ENCODE data around the gene KRT37. TPM values are rescaled to one million over a fixed set of nuclear protein-coding genes. Genes with fewer than 3 reads are reported as not detected.
"Not testable (repeated sequence)": the region's sequence is repeated elsewhere in the genome, so short reads cannot be mapped to it uniquely, and the experiment has no call there.

The KRT37 gene
- polyA plus RNA-seq, 3 donors = not detected

DNA sequence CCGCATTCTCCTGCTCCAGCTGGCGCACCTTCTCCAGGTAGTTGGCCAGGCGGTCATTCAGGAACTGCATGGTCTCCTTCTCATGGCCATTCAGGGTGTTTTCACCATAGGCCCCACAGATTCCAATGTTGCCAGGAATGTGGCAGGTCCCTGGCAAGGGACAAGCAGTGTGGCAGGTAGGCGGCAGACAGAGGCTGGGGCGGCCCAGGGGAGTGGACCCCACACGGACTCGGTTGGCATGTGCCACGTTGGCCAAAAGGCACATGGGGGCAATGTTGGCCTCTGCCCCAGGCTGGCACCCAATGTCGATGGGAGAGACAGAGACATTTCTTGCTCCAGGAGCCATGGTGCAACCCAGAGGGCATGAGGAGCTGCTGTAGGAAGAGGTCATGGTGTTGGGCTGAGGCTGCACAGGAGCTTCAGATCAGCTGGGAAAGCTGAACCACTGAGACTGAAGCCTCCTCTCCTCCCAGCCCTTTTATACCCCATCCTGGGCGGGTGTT is 16.2 kb upstream of the KRT37 start, which contains the start of gene KRT38:
Gene KRT38, minus strand, starts transcription at position 453 of the 503 bp plus-strand sequence. Its CDS starts 62 bp downstream, at position 391.
- no peak for DNase-seq (ENCODE audit: extremely low read depth in 1 of 11, low read depth in 9 of 11, low spot score in 4 of 11)

DNA sequence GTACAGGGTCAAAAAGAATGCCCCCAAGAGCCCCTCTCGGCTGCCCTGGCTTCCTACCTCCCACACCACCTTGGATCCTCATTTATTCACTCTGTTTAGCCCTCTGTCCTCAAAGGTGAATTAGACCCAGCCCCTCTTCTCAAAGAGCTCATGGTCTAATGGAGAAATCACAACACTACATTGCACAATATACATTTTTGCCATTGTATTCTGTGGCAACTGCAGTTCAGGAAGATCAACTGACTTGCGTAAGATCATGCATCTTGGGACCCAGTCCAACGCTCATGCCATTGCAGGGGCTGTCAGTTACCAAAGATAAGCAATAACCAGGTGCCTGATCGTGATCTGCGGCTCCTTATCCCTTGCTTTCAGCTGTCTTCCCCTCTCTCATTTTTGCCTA is 15.0 kb upstream of the KRT37 start:
- no peak for DNase-seq (ENCODE audit: extremely low read depth in 1 of 11, low read depth in 9 of 11, low spot score in 4 of 11)

DNA sequence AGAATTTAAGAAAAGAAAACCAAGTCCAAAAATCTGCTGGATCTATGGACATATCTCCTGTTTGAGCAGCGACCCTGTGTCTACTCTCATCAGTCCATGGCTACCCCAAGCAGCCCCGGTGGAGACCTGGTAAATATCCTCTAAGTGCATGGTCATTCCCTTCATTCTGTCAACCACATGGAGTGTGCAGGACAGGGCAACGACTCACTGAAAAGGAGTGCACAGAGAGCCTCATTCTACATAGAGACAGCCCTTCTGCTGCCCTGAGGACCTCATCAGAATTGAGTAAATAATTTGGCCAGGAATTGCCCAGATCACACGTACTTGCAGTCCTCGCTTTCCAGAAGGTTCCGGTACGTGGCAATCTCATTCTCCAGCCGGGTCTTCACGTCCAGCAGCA is 13.4 kb upstream of the KRT37 start:
- DNase-seq (ENCODE audit: extremely low read depth in 1 of 11, low read depth in 9 of 11, low spot score in 4 of 11) = no peak

DNA sequence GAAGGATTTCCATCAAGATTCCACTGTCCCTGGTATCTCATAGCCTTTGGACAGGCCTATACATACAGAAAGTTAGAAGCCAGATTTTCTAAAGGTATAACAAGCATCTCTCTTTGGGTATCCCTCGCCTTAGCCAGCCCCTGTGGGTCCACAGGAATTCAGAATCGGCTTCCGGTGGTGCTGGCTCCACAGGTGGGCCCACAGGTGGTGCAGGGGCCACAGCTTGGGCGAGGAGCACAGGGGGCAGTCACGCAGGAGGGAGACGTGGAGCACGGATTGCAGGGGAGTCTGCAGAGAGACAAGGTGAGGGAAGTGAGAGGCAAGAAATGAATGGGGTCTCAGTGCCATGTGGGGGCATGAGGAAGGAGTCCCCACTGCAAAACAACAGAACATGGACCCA is 12.9 kb upstream of the KRT37 start:
- no peak for DNase-seq (ENCODE audit: extremely low read depth in 1 of 11, low read depth in 9 of 11, low spot score in 4 of 11)

DNA sequence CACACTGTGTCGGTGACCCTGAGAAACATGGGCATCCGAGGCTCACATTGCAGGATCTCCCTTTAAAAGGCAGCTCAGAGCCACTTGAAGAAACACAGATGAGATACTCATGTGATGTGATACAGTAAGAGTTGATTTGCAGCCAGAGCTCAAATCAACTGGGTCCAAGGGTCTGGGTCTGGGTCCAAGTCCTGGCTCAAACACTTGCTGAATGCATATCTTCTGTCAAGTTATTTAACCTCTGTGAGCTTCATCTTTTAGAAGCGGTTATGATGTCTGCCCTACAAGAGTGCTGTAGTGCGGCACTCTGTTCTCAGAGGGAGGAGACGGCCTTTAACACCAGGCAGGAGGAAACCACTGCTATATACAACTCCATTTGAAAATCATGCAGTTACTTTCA is 10.0 kb upstream of the KRT37 start:
- DNase-seq (ENCODE audit: extremely low read depth in 1 of 11, low read depth in 9 of 11, low spot score in 4 of 11) = no peak

DNA sequence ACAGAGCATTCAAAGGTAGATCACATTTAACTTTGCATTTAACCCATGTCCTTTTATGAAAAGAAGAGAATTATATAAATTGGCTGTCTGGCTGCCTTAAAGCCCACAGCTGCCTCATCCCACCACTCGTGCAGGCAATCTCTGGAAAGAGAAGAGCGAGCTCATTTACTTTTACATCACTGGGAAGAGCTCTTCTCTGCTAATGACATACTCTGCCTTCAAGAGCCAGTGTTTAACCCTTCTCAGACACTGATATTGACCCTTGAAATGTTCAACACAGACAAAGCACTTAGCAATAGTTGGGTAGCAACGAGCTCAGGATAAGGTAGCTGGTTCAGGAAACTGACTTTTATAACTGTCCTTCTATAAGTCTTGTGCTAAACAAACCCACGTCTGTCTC is 9.6 kb upstream of the KRT37 start:
- no peak for DNase-seq (ENCODE audit: extremely low read depth in 1 of 11, low read depth in 9 of 11, low spot score in 4 of 11)

DNA sequence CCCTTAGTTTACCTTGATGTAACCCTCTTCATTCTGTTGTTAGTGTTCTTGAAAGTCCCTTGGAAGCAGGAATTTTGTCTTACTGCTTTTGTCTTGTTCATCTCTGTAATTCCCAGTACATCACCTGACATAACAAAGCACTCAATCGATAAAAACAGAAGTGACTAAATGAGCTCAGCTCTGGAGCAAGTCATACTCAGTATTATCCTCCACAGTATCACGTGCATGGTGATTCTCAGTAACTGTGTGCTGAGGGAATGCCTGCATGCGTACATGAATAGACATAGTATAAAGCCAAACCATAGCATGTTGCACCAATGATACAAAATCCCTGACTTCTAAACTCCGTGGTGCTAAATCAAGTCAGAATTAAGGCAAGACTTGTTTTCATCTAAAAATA is 9.2 kb upstream of the KRT37 start:
- no peak for DNase-seq (ENCODE audit: extremely low read depth in 1 of 11, low read depth in 9 of 11, low spot score in 4 of 11)

DNA sequence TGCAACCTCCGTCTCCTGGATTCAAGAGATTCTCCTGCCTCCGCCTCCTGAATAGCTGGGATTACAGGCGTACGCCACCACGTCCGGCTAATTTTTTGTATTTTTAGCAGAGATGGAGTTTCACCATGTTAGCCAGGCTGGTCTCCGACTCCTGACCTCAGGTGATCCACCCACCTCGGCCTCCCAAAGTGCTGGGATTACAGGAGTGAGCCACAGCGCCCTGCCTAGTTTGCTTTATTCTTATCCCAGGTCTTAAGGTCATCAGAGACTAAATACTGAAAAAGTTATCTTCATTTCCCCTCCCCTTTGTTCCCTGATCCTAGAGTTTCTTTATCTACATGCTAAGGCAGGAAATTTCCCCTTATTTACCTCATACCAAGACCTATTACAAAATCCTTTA is 6.0 kb upstream of the KRT37 start:
- not testable (repeated sequence) for DNase-seq (ENCODE audit: extremely low read depth in 1 of 11, low read depth in 9 of 11, low spot score in 4 of 11)

DNA sequence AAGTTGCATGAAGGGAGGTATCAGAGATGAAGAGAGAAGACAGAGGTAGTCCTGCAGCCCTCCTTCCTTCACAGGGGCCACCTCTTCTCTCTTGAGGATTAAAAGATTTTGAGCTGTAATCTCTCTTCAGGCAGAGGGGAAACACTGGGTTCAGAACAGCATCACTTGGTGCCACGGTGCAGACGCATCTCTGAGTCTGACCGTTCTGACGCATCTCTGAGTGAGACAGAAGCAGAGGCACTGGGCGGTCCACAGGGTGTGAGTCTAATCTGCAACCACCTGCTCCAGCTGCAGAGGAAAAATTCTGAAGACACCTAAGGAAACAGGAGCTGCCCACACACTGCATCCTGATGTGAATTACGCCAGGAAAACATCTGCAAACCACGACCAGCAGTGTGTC is 5.3 kb upstream of the KRT37 start:
- DNase-seq (ENCODE audit: extremely low read depth in 1 of 11, low read depth in 9 of 11, low spot score in 4 of 11) = no peak

DNA sequence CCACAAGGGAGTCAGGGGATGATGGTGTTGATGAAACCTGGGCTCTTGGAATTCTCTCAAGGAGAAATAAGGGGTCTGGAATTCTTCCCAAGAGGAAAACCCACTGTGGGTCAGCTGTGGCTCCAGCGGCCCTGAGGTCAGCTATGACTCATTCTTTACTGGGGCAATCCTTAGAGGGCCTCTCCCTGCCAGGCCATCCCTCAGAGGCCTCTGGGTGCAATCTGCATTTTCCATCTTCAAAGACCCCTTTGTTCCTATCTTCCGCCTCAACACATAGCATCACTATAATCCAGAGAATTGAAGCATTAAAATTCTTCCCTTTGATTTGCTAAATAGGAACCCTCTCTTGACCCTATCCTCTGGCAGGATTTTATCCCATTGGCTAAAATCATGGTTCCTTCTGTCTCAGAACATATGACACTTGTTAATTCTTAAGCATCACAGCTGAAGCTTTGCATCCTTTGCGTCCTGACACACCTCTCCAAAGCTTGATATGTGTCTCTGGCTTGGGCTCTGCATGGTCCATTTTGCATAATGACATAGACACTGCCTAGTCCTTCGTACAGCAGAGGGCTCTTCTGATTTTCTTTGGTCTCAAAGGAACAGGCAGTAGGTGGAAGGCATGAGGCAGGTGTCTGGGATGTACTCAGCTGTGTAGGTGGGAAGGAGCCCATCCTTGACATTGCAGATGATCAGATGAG is 4.4 kb upstream of the KRT37 start:
- no peak for DNase-seq (ENCODE audit: extremely low read depth in 1 of 11, low read depth in 9 of 11, low spot score in 4 of 11)

DNA sequence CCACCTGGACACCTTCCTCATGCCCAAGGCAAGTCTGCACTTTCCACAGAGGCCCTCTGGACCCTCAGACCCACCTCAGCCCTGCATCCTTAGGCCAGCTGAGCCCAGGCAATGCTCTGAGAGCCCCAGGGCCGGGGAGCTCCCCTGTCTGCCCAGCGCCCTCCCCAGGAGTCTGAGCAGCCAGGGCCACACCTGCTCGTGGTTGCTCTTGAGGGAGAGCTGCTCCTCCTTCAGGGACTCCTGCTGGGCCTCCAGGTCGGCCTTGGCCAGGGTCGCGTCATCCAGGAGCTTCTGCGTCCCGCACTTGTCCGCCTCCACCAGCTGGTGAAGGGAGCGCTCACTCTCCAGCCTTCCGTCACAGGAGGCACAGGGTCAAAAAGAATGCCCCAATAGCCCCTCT is 1.8 kb downstream of the KRT37 start:
- DNase-seq (ENCODE audit: extremely low read depth in 1 of 11, low read depth in 9 of 11, low spot score in 4 of 11) = not testable (repeated sequence)

DNA sequence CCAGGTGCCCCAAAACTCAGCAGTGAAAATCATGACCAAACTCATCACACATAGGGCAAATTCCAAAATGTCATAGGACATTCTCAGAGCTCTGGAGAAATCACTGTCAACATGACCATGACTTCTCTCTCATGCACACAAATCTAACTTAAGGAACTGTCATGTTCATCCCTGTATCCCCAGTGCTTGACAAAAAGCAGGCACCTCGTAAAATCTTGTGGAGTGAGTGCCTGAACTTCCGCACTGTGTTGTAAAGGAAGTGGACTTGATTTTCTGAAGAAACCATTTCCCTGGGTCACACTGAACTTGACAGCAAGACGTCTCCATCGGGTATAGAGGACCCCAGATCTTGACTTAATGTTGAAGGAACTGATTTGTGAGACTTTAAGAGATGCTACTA is 2.8 kb downstream of the KRT37 start:
- DNase-seq (ENCODE audit: extremely low read depth in 1 of 11, low read depth in 9 of 11, low spot score in 4 of 11) = no peak

DNA sequence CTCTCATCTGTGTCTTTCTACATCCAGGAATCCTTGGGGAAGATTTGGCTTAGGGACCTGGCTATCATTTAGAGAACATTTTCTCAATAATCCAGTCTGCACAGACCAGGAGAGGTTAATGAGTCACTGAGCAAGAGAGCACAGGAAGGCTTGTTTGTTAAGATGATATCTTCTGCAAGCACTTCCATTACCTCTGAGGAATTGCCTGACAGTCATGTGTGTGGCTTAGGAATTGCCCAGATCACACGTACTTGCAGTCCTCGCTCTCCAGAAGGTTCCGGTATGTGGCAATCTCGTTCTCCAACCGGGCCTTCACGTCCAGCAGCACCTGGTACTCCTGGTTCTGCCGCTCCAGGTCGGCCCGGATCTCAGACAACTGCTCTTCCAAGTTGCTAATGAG is 3.3 kb downstream of the KRT37 start:
- no peak for DNase-seq (ENCODE audit: extremely low read depth in 1 of 11, low read depth in 9 of 11, low spot score in 4 of 11)

DNA sequence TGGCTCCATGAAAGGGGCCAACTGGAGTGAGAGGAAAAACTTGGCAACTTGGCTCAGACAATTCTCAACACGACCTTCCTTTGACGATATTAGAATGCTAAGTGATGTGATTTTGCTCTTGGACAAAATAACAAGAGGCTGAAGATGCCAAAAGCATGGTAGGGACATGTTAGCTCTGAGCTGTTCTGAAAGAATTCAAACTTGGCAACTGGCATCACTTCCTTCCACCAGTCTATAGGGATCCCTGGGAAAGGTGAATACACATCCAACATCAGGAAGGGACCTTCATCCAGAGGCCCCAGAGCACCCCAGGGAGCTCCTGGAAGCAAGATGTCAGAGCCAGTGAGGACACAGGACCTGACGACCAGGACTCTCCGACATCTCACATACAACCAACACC is 4.3 kb downstream of the KRT37 start:
- no peak for DNase-seq (ENCODE audit: extremely low read depth in 1 of 11, low read depth in 9 of 11, low spot score in 4 of 11)

DNA sequence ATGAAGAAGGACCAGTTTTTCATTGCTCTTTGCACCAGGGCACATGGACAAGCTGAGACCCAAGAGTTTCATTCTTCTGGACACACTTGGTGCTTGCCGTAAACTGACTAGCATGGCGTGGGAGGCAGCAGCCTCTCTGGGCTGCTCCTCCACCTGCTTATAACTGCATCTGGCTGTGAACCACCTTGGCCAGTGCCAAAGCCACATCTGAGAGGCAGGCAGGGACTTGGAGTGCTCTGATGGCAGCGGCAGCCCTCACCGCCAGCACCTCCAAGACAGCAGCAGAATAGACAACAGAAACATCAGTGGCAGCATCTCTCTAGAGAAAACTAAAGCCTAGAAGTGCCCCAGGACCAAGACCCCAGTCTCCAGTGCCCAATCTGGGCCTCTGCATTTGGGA is 4.7 kb downstream of the KRT37 start:
- no peak for DNase-seq (ENCODE audit: extremely low read depth in 1 of 11, low read depth in 9 of 11, low spot score in 4 of 11)

DNA sequence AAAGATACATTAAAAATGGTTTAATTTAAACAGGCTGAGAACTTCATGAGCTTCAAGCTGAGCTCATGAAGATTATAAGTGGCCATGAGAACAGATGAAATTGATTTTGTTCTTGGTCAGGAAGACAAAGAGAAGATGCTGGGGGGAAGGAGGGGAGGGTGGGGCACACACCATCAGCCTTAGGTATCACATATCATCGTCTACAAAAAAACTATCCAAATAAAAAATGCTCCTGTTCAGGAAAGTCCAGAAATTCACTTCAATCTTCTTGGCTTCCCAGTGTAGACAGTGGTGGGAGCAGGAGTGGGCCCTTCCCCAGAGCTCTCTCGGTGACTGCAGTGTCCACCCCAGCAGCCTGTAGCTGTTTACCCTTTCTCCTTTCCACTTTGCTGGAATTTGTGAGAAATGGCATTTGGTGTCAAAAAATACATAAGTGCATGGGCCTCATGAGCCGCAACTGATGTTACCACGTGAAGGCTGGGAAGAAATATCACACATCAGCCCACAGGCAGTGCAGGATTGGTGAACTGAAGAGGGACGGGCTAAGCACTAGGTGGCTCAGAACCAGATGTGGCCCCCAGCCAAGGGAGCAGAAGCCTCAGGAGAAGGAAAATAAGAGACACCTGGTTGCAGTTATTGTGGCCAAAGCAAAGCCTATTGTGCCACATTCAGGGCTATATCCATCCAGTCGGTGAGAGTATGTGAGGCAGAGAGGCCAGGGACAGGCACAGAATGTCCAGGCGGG is 6.1 kb downstream of the KRT37 start:
- no peak for DNase-seq (ENCODE audit: extremely low read depth in 1 of 11, low read depth in 9 of 11, low spot score in 4 of 11)

DNA sequence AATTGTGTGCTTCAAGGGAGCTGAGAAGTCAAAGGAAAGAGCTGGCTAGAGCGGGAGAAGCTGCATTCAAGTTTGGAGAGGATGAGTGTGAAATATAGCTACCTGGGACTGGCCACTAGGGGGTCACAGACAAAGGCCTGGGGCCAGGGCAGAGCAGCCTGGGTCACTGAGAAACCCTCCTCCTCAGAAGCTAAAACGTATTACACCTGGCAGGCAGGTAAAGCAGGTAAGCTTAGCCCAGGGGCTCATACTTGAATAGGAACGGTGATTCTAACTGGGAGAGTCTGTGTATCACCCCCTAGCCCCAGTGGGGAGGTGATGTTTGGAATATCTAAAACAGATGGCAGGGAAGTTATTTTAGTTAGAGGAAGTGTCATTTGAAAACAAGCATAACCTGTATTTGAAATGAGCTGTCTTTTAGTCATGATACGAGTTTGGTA is 6.8 kb downstream of the KRT37 start:
- DNase-seq (ENCODE audit: extremely low read depth in 1 of 11, low read depth in 9 of 11, low spot score in 4 of 11) = no peak

DNA sequence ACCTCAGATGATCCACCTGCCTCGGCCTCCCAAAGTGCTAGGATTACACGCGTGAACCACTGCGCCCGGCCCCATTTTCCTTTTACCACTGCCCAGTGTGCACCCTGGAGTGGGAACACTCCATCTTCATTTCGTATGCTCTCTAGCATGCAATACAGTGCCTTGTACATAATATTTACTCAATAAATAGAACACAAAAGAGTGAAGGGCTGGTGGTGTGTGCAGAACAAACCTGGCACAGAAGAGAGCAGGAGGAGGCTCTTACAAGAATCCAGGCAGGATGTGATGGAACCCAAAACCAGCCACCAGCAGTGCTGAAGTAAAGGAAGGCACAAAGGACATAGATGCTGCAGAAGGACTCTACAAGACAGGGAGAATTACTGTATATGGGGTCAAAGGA is 7.3 kb downstream of the KRT37 start:
- no peak for DNase-seq (ENCODE audit: extremely low read depth in 1 of 11, low read depth in 9 of 11, low spot score in 4 of 11)

DNA sequence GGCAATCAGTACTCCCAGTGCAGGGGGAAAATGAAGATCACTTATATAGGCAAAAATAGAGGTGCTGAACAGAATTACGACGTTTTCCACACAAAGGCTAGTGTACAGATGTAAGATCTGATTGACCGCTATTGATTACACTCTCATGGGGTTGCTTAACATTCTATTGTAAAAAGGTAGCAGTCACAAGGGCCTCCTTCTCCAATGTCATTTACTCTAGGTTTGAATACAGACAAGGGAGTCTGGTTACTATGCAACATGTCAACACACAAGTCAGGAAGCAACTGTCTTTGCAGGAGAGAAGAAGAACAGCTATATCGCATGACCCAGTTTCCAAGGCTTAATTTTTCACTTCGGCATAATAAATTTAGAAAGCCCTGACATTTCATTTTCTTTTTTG is 7.9 kb downstream of the KRT37 start:
- DNase-seq (ENCODE audit: extremely low read depth in 1 of 11, low read depth in 9 of 11, low spot score in 4 of 11) = no peak

DNA sequence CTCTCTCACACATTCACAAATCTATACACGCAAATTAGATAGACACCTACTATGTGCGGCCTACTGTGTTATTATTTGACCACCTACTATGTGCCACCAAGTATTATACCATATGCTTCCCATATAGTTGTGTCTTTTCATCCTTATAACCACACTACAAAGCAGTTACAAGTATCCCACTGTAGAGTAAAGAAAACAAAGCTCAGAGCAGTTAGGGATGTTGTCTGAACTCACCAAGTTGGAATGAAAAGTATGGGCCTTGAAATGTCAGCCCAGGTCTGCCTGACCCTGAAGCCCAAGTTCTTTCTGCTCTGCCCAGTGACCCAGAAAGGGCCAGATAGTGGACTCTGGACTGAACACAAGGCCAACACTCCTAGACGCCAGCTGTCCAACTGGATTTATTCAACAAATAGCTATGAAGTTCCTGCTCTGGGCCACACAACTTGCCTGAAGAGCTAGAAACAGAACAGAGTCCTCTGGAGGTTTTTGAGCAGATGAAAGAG is 8.5 kb downstream of the KRT37 start:
- peak in 1 of 11 donors; percentile 43 for DNase-seq (ENCODE audit: extremely low read depth in 1 of 11, low read depth in 9 of 11, low spot score in 4 of 11)

Measured in renal cortex interstitium (tissue), 11 donors.